Esophagus squamous epithelium (tissue), 4 donors: ENCODE results near the gene ITLN1.

Experiments used
- POLR2A ChIP-seq, 4 donors: fragments of 450-650 bp; IDR thresholded peaks; one replicate each; pipeline ENCODE4 v1.6.1; 2017; ENCODE audit warnings: antibody characterized with exemption in 4 of 4, mild to moderate bottlenecking in 4 of 4, moderate library complexity in 3 of 4
- TF ChIP-seq, protein P1 (sequence below), 6 experiments: fragments of 450-650 bp in 4 of 6; fragments of 200-600 bp in 2 of 6; sonication (generic) in 2 of 6; IDR thresholded peaks; one replicate each; pipeline ENCODE4 v1.5.1; 2016 to 2019; ENCODE audit warnings: antibody characterized with exemption in 6 of 6, mild to moderate bottlenecking in 4 of 6, moderate library complexity in 4 of 6

GRCh38 chr1:160850541-160850940 lies 34.4 kb downstream of the ITLN1 start:
- TF ChIP-seq, protein P1, sequence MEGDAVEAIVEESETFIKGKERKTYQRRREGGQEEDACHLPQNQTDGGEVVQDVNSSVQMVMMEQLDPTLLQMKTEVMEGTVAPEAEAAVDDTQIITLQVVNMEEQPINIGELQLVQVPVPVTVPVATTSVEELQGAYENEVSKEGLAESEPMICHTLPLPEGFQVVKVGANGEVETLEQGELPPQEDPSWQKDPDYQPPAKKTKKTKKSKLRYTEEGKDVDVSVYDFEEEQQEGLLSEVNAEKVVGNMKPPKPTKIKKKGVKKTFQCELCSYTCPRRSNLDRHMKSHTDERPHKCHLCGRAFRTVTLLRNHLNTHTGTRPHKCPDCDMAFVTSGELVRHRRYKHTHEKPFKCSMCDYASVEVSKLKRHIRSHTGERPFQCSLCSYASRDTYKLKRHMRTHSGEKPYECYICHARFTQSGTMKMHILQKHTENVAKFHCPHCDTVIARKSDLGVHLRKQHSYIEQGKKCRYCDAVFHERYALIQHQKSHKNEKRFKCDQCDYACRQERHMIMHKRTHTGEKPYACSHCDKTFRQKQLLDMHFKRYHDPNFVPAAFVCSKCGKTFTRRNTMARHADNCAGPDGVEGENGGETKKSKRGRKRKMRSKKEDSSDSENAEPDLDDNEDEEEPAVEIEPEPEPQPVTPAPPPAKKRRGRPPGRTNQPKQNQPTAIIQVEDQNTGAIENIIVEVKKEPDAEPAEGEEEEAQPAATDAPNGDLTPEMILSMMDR (IDR thresholded peaks at IDR 0.05): no peak
- no peak for TF ChIP-seq POLR2A (IDR thresholded peaks at IDR 0.05)
